ENCODE data around the gene ATP10A. TPM values are rescaled to one million over a fixed set of nuclear protein-coding genes. Genes with fewer than 3 reads are reported as not detected.
A peak's percentile ranks its signal among the peaks of the same experiment; 100 is the strongest.

ATP10A gene
- total and polyA plus RNA-seq, 8 donors: 0.04 to 1.2 (median 0.41) TPM

- Histone ChIP-seq H3K27ac (no peak overlapping the region), H3K27me3 (no peaks in the 10 kb centered on the region), H3K9me3 (no peaks in the 10 kb centered on the region), H3K4me3 (no peak overlapping the region), H3K4me1 (no peaks in the 10 kb centered on the region), H3K36me3 (no peaks in the 10 kb centered on the region)
- ATAC-seq (no peak), DNase-seq (no peak), FAIRE-seq (no peak)
- TF ChIP-seq, protein P1, sequence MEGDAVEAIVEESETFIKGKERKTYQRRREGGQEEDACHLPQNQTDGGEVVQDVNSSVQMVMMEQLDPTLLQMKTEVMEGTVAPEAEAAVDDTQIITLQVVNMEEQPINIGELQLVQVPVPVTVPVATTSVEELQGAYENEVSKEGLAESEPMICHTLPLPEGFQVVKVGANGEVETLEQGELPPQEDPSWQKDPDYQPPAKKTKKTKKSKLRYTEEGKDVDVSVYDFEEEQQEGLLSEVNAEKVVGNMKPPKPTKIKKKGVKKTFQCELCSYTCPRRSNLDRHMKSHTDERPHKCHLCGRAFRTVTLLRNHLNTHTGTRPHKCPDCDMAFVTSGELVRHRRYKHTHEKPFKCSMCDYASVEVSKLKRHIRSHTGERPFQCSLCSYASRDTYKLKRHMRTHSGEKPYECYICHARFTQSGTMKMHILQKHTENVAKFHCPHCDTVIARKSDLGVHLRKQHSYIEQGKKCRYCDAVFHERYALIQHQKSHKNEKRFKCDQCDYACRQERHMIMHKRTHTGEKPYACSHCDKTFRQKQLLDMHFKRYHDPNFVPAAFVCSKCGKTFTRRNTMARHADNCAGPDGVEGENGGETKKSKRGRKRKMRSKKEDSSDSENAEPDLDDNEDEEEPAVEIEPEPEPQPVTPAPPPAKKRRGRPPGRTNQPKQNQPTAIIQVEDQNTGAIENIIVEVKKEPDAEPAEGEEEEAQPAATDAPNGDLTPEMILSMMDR (IDR thresholded peaks at IDR 0.05): no peak
- intact Hi-C loops (cut with DNase I): no loop called here
- whole genome bisulfite sequencing, 2 donors: 77 to 83% methylated on average over 4 of the region's 4 CpGs
These were observed 16.3 kb upstream of the ATP10A start for GRCh38 chr15:25879438-25879837.

GRCh38 chr15:25877681-25878080 lies 14.6 kb upstream of the ATP10A start:
- H3K4me1 ChIP-seq: no peaks in the 10 kb centered on the region
- intact Hi-C loops (cut with DNase I): no loop called here
- no peaks in the 10 kb centered on the region for H3K27me3 ChIP-seq
- 74 to 77% methylated on average over 6 to 7 of the region's 7 CpGs for WGBS, 2 donors
- no peaks in the 10 kb centered on the region for H3K9me3 ChIP-seq
- ATAC-seq (no peak), FAIRE-seq (no peak), DNase-seq (no peak)
- no peaks in the 10 kb centered on the region for H3K36me3 ChIP-seq
- H3K27ac ChIP-seq: no peak overlapping the region
- TF ChIP-seq, protein P1 (IDR thresholded peaks at IDR 0.05): no peak
- no peak overlapping the region for H3K4me3 ChIP-seq

- no peak for DNase-seq
- no peak overlapping the region for H3K4me3 ChIP-seq
- no peak overlapping the region for H3K27ac ChIP-seq
- intact Hi-C loops (cut with DNase I): no loop called here
- H3K4me1 ChIP-seq: no peaks in the 10 kb centered on the region
- H3K9me3 ChIP-seq: no peaks in the 10 kb centered on the region
- no peaks in the 10 kb centered on the region for H3K27me3 ChIP-seq
- WGBS, 2 donors: 53 to 58% methylated on average over 17 to 18 of the region's 18 CpGs
- no peaks in the 10 kb centered on the region for H3K36me3 ChIP-seq
- no peak for FAIRE-seq
- TF ChIP-seq, protein P1 (IDR thresholded peaks at IDR 0.05): no peak
- ATAC-seq: no peak
These were observed 13.4 kb upstream of the ATP10A start for GRCh38 chr15:25876231-25877140.

DNA sequence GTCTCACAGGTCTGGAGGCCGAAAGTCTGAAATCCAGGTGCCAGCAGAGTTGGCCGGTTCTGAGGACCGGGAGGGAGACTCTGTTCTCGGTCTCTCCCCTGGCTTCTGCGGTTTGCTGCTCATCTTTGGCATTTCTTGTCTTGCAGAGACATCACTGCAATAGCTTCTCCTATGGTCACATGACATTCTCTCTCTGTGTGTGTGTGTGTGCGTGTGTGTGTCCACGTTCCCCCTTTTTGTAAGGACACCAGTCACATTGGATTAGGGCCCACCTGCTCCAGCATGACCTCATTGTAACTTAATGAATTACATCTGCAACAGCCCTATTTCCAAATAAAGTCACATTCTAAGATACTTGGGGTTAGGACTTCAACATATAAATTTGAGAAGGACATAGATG lies 12.4 kb upstream of the ATP10A start:
- no peaks in the 10 kb centered on the region for H3K36me3 ChIP-seq
- H3K27me3 ChIP-seq: no peaks in the 10 kb centered on the region
- DNase-seq (no peak), ATAC-seq (no peak), FAIRE-seq (no peak)
- no peak overlapping the region for H3K4me3 ChIP-seq
- H3K9me3 ChIP-seq: no peaks in the 10 kb centered on the region
- intact Hi-C loops (cut with DNase I): no loop called here
- no peaks in the 10 kb centered on the region for H3K4me1 ChIP-seq
- H3K27ac ChIP-seq: no peak overlapping the region
- 89 to 90% methylated on average over 7 of the region's 7 CpGs for WGBS, 2 donors
- TF ChIP-seq, protein P1 (IDR thresholded peaks at IDR 0.05): no peak

- DNase-seq (no peak), FAIRE-seq (peak; percentile 96), ATAC-seq (no peak)
- Histone ChIP-seq H3K4me3 (no peak overlapping the region), H3K27me3 (no peaks in the 10 kb centered on the region), H3K9me3 (no peaks in the 10 kb centered on the region), H3K36me3 (no peaks in the 10 kb centered on the region), H3K27ac (no peak overlapping the region), H3K4me1 (no peaks in the 10 kb centered on the region)
- intact Hi-C loops (cut with DNase I): no loop called here
- TF ChIP-seq, protein P1 (IDR thresholded peaks at IDR 0.05): no peak
These were observed 11.3 kb upstream of the ATP10A start for GRCh38 chr15:25874379-25874778.
